Brain pericyte (primary cell): ENCODE results near the gene MYO1A.
"Not testable (repeated sequence)": the region's sequence is repeated elsewhere in the genome, so short reads cannot be mapped to it uniquely, and the experiment has no call there.

Experiments used
- DNase-seq: peaks from one replicate; pipeline ENCODE4 v3.0.0-alpha.2; 2012; ENCODE audit warnings: low read depth, low spot score

Gene MYO1A

DNA sequence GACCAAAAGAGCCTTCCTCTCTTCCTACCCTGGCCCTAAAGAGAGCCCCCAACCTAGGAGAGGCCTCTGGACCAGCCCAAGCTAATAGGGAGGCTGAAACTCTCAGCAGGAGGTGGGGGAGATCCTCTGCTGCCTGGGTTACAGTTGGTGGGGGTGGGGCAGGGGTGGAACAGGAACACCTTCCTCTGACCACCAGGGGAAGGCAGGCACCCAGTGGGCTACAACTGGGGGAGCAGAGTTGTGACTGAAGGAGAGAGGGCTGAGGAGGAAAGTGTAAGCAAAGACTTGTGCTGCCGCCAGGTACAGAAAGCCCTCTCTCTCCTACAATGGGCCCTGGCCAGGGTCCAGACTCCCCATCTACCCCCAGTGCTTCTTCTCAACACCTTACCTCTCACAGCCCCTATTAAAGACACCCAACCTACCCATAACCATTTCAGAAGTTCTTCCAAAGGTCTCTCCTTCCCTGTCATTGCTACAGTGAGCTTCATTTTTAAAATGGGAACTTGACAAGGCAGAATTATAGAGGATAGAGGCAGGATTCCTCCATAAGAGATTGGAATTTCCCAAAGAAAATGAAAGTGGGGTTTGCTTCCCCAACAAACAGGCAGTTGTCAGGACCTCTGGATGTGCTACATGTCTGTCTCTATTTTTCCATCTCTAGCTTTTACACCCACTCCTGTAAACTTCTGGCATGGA lies 1.4 kb downstream of the MYO1A start:
- DNase-seq: no peak

DNA sequence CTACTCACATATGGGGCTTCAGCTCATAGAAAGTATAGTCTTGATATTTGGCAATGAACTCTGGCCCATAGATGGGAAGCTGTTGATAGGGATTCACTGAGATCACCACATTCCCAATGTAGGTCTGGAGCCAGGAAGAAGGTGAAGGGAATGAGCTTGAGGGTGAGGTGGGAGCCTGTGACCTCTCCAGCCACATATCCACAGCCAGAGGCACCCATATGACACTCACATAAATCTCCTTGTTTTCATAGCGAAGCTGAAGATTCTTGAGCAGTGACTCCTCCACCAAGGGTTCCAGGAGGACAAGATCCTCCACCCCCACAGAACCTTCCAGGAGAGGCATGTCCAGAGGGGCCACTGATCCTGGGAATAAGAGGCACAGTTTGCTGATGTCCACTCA lies 1.9 kb downstream of the MYO1A start:
- no peak for DNase-seq

DNA sequence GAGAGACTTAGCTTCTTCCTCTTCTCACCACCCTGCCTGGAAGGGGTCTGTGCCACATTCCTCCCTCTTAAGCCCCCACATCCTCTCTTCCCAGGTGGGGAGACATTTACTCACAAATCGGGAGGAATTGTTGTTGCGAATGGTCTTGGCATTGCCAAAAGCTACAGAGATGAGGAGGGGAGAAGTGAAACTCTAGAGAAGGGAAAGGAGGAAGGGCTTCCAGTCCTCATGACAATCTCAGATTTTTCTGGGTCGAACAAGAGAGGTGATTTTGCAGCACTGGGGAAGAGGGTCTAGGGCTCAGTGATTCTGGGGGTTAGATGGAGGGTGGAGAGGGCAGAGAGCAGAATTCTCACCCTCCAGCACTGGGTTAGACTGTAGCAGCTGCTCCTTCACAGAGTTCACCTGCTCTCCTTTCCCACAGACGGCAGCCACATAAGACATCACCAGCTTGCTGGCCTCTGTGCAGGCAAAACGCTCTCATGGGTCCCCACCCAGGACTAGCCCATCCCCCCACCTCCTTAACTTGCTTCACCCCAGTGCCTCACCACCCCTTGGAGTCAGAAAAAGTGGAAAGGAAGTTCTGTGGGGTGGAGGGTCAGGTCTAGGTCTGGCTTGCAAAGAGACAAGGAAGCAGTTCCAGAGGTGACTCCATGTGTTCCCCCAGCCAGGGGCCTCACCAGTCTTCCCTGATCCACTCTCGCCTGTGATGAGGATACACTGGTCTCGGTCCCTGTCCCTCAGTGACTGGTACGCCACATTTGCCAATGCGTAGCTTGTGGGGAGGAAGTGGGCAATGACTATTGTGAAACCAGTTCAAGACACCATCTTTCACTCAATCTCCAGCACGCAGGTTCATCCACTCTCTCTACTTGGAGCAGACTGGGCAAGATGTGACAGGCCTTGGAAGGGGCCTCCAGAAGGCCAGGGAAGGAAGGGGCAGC lies 2.7 kb downstream of the MYO1A start:
- no peak for DNase-seq

DNA sequence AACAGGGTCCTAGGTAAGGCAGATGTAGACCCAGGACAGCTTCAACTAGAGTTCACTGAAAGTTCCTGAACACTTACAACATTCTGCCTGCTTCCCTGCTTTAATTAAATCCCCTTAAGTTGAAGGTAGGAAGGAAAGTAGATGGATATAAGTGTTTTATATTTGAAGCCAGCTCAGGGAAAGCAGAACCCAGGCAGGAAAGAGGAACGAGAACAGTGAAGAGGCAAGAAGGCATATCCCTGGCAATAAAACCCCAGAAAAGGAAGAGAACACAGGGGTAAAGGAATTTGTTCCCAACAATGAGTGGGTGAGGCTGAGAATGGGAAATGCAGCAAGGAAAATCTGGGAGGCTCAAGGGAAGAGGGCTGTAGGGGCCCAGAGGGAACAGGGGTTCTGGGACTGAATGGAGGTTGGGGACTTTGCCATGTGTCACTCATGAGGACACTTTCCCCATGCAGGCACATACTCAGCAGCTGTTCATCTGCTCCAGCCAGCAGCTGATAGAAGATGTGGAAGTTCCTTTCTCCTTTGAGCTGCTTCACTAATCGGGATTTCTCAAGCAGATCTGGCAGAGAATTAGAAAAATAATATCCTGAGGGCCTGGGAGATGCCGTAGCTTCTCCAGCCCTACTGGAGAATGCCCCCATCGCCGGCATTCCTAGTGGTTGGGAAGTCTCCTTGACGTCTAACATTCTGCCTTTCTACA lies 3.7 kb downstream of the MYO1A start:
- DNase-seq: no peak

DNA sequence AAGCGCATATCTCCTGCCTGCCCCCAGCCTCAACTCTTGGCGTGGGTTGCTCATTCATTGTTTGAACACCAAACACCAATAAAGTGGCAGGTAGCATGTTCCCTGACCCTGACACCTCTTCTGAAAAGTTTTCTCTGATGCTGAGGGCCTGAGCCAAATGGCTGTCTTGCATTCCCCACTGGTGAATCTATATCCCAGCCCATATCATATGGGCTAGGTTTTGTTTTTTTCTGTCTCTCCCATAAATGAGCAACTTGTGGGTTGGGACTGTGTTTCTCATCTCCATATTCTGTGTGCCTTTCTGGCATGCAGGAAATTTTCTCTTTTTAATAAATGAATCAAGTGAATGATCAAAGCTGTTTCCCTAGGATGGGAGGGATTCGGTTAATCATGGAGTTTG lies 5.0 kb downstream of the MYO1A start:
- no peak for DNase-seq

DNA sequence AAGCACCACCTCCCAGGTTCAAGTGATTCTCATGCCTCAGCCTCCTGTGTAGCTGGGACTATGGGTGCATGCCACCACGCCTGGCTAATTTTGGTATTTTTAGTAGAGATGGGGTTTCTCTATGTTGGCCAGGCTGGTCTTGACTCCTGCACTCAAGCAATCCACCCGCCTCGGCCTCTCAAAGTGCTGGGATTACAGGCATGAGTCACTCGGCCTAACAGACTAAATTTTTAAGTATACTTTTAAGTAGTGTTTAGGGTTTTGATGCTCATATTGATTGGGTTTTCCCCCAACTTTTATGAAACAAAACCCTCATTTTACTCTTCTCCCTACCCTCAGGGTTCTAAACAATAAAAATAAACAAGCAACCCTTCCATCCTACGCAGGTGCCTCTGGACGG lies 5.5 kb downstream of the MYO1A start:
- no peak for DNase-seq

DNA sequence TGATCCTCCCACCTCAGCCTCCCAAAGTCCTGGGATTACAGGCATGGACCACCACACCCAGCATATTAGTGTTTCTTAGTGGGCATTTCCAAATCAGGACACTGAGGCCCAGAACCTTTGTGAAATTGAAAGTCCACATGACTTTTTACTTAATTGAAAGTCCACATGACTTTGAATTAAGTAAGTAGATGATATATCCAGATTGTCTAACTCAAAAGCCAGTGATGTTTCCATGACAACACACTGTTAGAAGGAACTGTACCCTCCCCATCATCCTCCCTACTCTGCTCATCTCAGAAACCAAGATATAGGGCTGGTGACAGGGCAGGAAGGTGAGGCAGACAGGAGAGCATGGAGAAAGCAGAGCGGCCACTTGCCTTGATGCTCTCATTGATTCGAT lies 7.2 kb downstream of the MYO1A start:
- DNase-seq: no peak

DNA sequence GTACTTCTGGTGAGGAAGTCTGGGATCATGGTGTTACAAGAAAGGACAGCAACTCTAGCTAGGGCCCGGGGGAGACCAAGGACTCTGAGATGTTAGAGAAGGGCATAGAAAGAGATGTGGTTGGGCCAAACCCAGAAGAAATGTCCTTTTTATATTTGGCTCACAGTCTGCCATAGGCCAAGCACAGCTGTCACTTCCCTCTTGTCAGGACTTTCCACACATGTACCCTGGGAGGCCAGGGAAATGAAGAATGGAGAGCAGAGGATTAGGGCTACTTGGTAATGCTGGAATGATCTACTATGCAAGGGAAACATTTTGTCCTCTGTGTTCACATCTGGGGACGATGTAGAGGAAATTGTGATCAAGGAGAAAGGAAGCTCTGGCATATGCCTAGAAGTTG lies 9.2 kb downstream of the MYO1A start:
- no peak for DNase-seq

DNA sequence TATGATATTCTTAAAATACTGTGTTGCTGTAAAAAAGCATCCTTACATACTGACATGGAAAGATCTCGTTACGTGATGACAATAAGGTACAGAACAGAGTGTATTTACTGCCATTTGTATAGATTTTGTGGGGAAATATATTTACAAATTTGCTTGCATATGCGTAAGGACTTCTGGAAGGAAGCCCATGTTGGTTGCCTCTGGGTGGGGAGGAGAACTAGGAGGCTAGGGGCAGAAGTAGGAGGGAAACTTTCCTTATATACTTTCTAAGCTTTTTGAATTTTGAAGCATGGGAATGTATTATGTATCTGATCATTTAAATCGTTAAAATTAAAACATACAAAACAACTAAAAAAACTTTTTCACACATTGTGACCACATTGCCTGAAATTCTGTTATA lies 9.7 kb downstream of the MYO1A start:
- DNase-seq: no peak

DNA sequence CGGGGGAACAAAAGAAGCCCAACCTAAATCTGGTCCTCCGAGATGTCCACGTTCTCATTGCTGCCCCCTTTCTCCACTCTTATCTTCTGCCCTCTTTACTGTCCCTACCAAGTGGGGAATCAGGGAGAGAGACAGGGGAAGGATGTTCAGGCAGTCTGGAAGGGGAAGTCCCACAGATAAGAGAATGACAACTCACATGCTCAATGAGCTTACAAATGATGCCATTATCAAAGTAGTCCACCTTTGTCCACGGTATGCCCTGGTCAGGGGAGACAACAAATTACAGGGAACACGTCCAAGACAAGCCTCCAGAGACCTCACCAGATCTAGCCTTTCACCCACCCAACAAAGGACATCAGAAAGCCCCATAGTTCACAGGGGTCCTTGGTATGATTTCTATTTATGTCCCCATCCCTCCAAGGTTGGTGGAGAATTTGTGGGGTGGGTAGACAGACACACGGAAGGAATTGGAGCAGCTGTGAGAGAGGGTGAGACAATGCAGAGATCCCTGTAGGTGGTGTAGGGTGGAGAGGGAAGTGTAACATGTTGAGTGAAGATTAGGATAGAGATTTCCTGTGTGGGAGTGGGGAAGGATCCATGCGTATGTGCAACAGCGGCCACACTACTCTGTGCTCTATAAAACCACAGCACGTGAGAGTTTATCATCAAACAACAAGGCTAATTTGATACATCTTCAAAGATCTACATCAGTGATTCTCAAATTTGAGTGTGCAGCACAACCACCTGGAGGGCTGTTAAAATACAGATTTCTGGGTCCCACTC lies 10.7 kb downstream of the MYO1A start:
- no peak for DNase-seq

DNA sequence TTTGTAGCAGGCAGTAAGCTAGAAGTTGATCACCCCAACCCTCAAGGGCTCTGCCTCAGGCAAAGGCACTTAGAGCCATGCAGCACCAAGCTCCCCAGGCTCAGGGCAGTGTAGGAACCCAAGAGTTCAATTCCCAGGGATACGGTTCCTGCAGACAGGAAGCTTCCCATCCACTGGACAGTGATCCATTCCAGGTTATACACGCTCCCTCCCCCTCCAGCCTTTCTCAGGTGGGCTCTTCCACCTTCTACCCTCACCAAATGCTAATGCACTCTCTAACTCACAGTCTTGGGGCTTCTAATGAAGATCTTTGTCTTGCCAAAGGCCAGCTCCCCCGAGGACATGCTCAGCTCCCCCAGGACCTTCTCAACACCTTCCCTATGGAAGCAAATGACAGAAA lies 12.7 kb downstream of the MYO1A start:
- no peak for DNase-seq

DNA sequence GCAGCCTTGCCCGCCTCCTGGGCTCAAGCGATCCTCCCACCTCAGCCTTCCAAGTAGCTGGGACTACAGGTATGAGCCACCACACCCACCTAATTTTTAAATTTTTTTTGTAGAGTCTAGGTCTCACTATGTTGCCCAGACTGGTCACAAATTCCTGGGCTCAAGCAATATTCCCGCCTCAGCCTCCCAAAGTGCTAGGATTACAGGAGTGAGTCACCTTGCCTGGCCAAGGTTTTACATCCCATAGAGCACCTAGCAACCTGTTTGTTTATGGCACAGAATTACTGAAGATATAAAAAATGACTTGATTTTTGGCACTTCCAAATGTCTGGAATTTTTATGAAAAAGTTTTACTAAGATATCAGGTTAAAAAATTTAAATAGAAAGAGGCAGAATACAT lies 16.5 kb downstream of the MYO1A start:
- DNase-seq: no peak

DNA sequence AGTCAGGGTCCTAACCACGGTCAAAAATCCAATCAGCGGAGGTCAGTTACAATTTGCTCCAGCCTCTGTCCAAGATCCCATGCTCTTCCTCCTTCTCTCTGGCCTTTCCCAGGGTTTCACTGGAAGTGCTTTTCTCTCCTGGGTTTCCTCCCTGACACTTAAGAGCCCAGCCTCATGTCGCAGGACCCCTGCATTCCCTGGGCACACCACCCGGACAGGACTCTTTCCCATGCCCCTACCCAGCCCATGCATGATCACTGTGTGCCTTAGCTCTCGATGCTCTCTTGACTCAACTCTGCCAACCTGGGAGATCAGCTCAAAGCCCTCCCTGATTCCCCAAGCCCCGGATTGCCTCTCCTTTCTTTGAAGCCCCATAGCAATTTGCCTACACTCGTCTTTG lies 18.1 kb downstream of the MYO1A start:
- no peak for DNase-seq

DNA sequence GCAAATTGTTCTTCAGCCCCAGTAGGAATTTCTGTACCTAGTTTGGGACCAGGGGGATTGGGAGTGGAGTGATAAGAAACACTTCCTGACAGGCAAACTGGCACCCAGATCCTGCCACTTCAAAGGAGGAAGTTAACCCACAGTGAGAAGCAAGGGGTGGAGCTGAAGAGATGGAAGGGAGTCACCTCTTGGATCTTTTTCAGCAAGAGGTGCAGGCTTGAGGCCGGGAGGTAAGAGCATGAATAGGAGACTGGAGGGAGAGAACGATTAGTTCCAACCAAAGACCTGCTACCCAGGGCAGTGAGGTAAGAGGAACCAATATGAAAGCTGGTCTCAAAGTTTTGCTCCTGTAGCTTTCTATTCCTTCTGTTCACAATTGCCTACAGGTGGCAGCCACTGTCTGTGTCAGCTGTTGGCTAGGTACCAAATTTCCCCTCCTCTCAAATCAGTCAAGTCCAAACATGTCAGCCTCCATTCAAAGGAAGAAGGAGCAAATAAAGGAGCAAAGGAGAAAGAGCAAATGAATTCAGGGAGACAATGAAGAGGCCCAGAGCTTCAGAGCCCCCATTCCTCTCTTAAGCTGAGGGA lies 18.7 kb downstream of the MYO1A start:
- no peak for DNase-seq

DNA sequence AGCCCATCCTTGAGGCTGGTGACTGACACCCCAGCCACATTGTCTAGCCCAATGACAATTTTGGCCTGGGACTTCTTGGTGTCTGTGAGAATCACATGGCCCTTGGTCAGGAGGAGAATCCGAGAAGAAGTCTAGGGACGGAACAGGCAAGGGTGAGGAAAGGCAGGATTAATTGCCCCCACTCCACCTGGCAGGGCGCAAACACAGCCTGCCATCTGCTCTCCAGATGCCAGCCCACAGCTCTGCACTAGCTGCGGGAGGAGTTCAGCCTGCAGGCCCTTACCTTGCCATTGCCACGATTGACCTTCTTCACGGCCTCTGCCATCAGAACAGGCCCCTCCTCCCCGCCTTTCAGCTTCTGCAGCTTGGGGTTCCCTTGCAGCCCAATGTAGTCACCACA lies 20.5 kb downstream of the MYO1A start:
- DNase-seq: no peak

DNA sequence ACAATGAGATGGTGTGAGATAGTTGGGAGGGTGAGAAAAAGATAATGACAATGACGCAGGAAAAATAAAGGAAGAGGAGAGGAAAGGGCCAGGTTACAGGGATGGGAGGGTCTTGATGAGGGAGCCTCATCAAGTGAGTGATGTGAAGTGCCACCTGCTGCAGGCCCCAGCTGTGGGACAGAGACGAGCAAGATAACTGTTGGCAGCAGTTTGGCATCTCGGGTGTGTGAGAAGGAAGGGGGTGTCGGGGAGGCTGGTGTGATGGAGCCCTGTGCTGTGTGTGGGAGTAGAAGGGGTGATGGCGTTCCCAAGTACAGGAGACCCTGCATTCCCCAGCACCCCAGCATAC lies 22.1 kb downstream of the MYO1A start:
- no peak for DNase-seq

DNA sequence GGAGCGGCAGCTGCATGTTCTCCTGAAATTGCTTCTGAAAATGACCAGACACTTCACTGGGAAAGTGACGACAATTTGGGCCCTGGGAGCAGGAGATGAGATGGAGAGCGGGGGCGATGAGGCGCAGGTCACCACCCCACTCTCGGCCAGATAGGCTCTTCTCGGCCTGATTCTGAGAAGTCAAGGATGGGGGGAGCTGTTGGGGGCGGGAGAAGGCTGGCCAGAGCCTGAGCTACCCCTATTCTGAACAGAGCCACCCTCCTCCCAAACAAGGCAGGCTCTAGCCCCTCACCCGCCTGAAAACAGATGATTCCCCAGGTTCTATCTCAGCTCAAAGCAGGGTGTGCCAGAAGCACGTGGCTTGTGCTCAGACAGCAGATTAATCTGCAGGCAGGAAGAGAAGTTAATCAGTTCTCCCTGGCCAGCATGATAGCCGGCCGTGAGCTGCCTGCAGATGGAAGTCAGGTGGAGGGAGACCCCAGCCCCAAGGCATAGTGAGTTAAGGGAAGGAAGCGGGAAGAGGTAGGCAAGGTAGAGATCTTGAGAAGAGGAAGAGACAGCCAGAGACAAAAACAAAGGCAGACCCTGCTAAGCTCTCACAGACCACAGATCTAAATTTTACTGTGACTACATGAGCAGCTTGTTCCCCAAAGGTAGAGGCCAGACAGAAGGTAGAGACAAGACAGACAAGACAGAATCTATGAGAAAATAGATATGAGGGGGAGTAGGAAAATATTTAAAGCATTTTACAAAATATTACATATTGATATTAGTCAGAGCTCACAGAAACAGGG lies 22.7 kb downstream of the MYO1A start:
- no peak for DNase-seq

DNA sequence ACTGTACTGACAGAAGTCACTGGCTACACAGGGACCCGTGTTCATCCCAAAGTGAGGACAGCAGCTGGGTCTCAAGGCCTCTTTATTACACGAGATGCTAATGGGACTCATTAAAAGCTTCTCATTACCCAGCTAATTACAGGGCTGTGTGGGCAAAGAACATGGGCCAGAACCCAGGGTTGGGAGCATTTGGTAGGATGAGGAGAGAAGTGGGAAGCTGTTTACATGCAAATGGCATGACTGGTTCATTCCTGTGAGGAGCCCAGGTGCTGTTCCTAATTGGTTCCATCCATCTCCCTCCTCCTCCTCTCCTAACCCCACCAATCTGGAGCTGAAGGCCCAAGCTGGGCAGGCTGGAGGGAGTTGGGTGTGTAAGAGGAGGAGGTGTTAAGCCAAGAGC lies 24.7 kb downstream of the MYO1A start:
- DNase-seq: no peak

DNA sequence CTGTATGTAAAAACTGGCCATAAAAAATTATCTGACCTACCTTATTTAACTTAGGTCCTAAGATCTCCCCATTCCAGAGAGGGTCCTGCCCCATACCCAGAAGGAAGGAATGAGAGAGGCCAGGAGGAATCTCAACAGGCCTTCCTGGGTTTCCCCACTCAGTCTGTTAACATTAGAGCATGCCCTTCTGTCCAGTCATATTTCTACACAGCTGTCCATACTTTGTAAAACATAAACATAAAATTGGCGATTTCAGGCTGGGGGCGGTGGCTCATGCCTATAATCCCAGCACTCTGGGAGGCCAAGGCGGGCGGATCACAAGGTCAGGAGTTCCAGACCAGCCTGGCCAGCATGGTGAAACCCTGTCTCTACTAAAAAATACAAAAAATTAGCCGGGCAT lies 27.6 kb downstream of the MYO1A start:
- not testable (repeated sequence) for DNase-seq

DNA sequence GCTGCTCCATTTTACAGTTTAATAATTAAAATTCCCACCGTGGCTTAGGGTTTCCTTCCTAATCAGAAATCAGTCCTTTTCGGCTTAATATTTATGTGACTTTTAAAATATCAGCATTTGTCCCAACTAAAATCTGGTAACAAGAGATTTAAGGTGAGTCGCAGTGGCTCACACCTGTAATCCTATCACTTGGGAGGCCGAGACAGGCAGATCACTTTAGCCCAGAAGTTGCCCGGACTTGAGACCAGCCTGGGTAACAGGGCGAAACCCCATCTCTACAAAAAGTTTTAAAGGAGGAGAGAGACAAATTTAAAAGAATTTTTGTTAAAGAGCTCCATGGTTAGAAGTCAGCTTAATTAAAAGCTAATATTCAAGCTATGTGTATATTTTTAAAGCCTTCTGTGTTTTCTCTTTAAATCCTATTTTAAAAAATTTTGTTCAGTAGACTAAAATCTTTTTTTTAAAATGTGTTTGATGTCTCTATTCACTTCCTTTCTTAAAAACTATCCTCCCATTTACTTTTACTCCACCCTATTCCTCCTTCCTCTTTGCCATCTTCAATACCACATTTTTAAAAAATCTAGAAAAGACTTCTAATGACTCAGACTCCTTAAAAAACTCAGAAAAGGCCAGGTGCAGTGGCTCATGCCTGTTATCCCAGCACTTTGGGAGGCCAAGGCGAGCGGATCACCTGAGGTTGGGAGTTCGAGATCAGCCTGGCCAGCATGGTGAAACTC lies 29.8 kb downstream of the MYO1A start:
- no peak for DNase-seq
